SK-N-SH treated with all-trans-retinoic acid at 6 μM for 48 hours (cell line): ENCODE results near the gene GALNT5.
A peak's percentile ranks its signal among the peaks of the same experiment; 100 is the strongest.

Experiments used
- ATAC-seq: fragments of 200-7000 bp; cut with Tn5 transposase; 3 replicates; pipeline ENCODE4 v1.9.1; 2020; ENCODE audit warnings: mild to moderate bottlenecking, moderate library complexity
- ARNTL ChIP-seq: fragments of 450-650 bp; formaldehyde crosslinking; IDR thresholded peaks from 2 replicates; pipeline ENCODE4 v1.5.0; 2020; ENCODE audit warnings: low read depth, mild to moderate bottlenecking, moderate library complexity, borderline replicate concordance
- BACH2 ChIP-seq: fragments of 250-450 bp; sonication (Bioruptor Pico); IDR thresholded peaks from 2 replicates; pipeline ENCODE4 v1.9.0; 2021; ENCODE audit warnings: mild to moderate bottlenecking, borderline replicate concordance
- CSDC2 ChIP-seq: fragments of 250-450 bp; sonication (Bioruptor Pico); IDR thresholded peaks from 2 replicates; pipeline ENCODE4 v1.5.0; 2020; ENCODE audit warnings: mild to moderate bottlenecking, moderate library complexity
- GLIS3 ChIP-seq: fragments of 250-450 bp; sonication (Bioruptor Pico); IDR thresholded peaks from 2 replicates; pipeline ENCODE4 v1.5.0; 2020; ENCODE audit warnings: mild to moderate bottlenecking, moderate library complexity
- ISL1 ChIP-seq: fragments of 250-450 bp; sonication (Bioruptor Pico); IDR thresholded peaks from 2 replicates; pipeline ENCODE4 v2.1.2; 2022; ENCODE audit warnings: mild to moderate bottlenecking, moderate library complexity
- OSR1 ChIP-seq: fragments of 250-450 bp; sonication (Bioruptor Pico); IDR thresholded peaks from 2 replicates; pipeline ENCODE4 v1.8.0; 2022; ENCODE audit warnings: moderate library complexity, mild to moderate bottlenecking, inconsistent platforms
- PPARA ChIP-seq: fragments of 250-450 bp; sonication (Bioruptor Pico); IDR thresholded peaks from 2 replicates; pipeline ENCODE4 v1.5.0; 2020; ENCODE audit warnings: mild to moderate bottlenecking, borderline replicate concordance
- RARB ChIP-seq: fragments of 250-450 bp; sonication (Bioruptor Pico); IDR thresholded peaks from 2 replicates; pipeline ENCODE4 v1.8.0; 2021; ENCODE audit warnings: mild to moderate bottlenecking, moderate library complexity
- TCF4 ChIP-seq: fragments of 250-450 bp; sonication (Bioruptor Pico); IDR thresholded peaks from 2 replicates; pipeline ENCODE4 v1.8.0; 2021; ENCODE audit warnings: mild to moderate bottlenecking, moderate library complexity, borderline replicate concordance
- TOX ChIP-seq: fragments of 250-450 bp; sonication (Bioruptor Pico); IDR thresholded peaks from 2 replicates; pipeline ENCODE4 v1.8.0; 2021; ENCODE audit warnings: mild to moderate bottlenecking, moderate library complexity, borderline replicate concordance
- ZC3H10 ChIP-seq: fragments of 250-450 bp; sonication (Bioruptor Pico); IDR thresholded peaks from 2 replicates; pipeline ENCODE4 v1.5.1; 2021; ENCODE audit warnings: mild to moderate bottlenecking, moderate library complexity
- ZFP3 ChIP-seq: fragments of 250-450 bp; sonication (Bioruptor Pico); IDR thresholded peaks from 2 replicates; pipeline ENCODE4 v1.5.0; 2020; ENCODE audit warnings: mild to moderate bottlenecking, moderate library complexity
- ZFP30 ChIP-seq: fragments of 450-650 bp; formaldehyde crosslinking; IDR thresholded peaks from 2 replicates; pipeline ENCODE4 v1.5.0; 2022; ENCODE audit warnings: mild to moderate bottlenecking, moderate library complexity
- ZNF565 ChIP-seq: fragments of 450-650 bp; formaldehyde crosslinking; conservative IDR thresholded peaks from 2 replicates; pipeline ENCODE4 v1.5.0; 2020; ENCODE audit warnings: low read depth, mild to moderate bottlenecking, moderate library complexity
- ZNF70 ChIP-seq: fragments of 450-650 bp; formaldehyde crosslinking; IDR thresholded peaks from 2 replicates; pipeline ENCODE4 v1.5.0; 2020; ENCODE audit warnings: mild to moderate bottlenecking, moderate library complexity
- ZNF8 ChIP-seq: fragments of 450-650 bp; formaldehyde crosslinking; IDR thresholded peaks from 2 replicates; pipeline ENCODE4 v1.5.0; 2020; ENCODE audit warnings: mild to moderate bottlenecking, moderate library complexity
- TF ChIP-seq, protein P1 (sequence below): fragments of 250-450 bp; sonication (Bioruptor Pico); IDR thresholded peaks from 2 replicates; pipeline ENCODE4 v1.5.0; 2020; ENCODE audit warnings: mild to moderate bottlenecking, moderate library complexity
- TF ChIP-seq, protein P2 (sequence below): fragments of 250-450 bp; sonication (Bioruptor Pico); IDR thresholded peaks from 2 replicates; pipeline ENCODE4 v1.5.1; 2021; ENCODE audit warnings: mild to moderate bottlenecking, moderate library complexity
- TF ChIP-seq, protein P3 (sequence below): fragments of 250-450 bp; sonication (Bioruptor Pico); IDR thresholded peaks from 2 replicates; pipeline ENCODE4 v1.5.1; 2020; ENCODE audit warnings: low read depth, mild to moderate bottlenecking, moderate library complexity
- TF ChIP-seq, protein P4 (sequence below): fragments of 250-450 bp; sonication (Bioruptor Pico); IDR thresholded peaks from 2 replicates; pipeline ENCODE4 v1.8.0; 2020; ENCODE audit warnings: mild to moderate bottlenecking, moderate library complexity, borderline replicate concordance
- TF ChIP-seq, protein P5 (sequence below): fragments of 250-450 bp; sonication (Bioruptor Pico); IDR thresholded peaks from 2 replicates; pipeline ENCODE4 v1.8.0; 2021; ENCODE audit warnings: low read depth, mild to moderate bottlenecking, moderate library complexity, borderline replicate concordance

Gene GALNT5

DNA sequence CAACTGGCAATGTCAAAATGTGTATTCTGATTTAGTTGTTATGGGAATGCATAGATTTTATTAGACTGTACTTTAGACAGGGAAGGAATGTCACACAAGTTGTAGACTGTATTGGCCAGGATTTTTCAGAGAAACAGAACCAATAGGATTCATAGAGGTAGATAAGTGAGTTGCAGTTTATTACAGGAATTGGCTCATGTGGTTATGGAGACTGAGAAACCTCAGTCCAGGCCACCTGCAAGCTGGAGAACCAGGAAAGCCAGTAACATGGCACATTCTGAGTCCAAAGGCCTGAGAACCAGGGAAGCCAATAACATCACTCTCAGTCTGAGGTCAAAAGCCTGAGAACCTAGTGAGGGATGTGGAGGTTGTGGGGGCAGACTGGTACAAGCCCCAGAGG is 1.8 kb upstream of the GALNT5 start:
- ATAC-seq, result no peak
- no peak for TF ChIP-seq TOX (CRISPR knock-in tag)
- TF ChIP-seq, all 23 proteins: peak for 0

DNA sequence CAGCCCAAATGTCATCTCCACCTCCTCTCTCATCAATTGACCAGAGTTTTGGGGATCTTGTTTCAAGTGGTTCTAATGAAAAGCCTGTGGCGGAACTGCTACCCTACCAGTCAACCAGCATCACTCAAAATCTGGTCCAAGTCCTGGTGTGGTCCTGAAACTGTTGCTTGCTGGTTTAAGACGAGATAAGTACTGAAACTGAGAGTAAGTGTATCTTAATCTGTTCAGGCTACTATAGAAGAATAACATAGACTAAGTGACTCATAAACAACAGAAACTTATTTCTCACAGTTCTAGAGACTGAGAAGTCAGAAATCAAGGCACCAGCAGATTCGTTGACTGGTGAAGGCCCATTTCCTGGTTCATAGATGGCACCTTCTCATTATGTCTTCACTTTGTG is 879 bp upstream of the GALNT5 start:
- ATAC-seq, result no peak
- no peak for TF ChIP-seq ZC3H10
- TF ChIP-seq ZNF565 (CRISPR knock-in tag), result no peak
- no peak for TF ChIP-seq CSDC2 (CRISPR knock-in tag)
- TF ChIP-seq, all 23 proteins: peak for 0

DNA sequence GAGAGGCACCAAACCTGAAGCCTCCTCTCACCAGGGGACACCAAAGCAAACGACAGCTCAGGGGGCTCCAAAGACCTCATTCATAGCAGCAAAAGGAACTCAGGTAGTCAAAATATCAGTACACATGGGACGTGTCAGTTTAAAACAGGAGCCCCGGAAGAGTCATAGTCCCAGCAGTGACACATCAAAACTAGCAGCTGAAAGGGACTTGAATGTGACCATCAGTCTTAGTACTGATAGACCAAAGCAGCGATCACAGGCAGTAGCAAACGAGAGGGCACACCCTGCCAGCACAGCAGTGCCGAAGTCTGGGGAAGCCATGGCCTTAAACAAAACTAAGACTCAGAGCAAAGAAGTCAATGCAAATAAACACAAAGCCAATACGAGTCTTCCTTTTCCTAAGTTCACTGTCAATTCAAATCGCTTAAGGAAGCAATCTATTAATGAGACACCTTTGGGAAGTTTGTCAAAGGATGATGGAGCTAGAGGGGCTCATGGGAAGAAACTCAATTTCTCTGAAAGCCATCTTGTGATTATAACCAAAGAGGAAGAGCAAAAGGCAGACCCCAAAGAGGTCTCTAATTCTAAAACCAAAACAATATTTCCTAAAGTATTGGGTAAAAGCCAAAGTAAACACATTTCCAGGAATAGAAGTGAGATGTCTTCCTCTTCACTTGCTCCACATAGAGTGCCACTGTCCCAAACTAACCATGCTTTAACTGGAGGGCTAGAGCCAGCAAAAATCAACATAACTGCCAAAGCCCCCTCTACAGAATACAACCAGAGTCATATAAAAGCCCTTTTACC is 1.2 kb downstream of the GALNT5 start:
- TF ChIP-seq BACH2 (CRISPR knock-in tag) (no peak), ARNTL (no peak), ZFP30 (CRISPR knock-in tag) (no peak), ZFP3 (no peak), ZNF70 (CRISPR knock-in tag) (no peak), ISL1 (CRISPR knock-in tag) (no peak), TOX (CRISPR knock-in tag) (no peak), TCF4 (CRISPR knock-in tag) (no peak), ZC3H10 (no peak), ZNF565 (CRISPR knock-in tag) (no peak), PPARA (CRISPR knock-in tag) (no peak), GLIS3 (no peak), RARB (no peak)
- TF ChIP-seq, protein P1, sequence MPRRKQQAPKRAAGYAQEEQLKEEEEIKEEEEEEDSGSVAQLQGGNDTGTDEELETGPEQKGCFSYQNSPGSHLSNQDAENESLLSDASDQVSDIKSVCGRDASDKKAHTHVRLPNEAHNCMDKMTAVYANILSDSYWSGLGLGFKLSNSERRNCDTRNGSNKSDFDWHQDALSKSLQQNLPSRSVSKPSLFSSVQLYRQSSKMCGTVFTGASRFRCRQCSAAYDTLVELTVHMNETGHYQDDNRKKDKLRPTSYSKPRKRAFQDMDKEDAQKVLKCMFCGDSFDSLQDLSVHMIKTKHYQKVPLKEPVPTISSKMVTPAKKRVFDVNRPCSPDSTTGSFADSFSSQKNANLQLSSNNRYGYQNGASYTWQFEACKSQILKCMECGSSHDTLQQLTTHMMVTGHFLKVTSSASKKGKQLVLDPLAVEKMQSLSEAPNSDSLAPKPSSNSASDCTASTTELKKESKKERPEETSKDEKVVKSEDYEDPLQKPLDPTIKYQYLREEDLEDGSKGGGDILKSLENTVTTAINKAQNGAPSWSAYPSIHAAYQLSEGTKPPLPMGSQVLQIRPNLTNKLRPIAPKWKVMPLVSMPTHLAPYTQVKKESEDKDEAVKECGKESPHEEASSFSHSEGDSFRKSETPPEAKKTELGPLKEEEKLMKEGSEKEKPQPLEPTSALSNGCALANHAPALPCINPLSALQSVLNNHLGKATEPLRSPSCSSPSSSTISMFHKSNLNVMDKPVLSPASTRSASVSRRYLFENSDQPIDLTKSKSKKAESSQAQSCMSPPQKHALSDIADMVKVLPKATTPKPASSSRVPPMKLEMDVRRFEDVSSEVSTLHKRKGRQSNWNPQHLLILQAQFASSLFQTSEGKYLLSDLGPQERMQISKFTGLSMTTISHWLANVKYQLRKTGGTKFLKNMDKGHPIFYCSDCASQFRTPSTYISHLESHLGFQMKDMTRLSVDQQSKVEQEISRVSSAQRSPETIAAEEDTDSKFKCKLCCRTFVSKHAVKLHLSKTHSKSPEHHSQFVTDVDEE (CRISPR knock-in tag), result no peak
- TF ChIP-seq, protein P2, sequence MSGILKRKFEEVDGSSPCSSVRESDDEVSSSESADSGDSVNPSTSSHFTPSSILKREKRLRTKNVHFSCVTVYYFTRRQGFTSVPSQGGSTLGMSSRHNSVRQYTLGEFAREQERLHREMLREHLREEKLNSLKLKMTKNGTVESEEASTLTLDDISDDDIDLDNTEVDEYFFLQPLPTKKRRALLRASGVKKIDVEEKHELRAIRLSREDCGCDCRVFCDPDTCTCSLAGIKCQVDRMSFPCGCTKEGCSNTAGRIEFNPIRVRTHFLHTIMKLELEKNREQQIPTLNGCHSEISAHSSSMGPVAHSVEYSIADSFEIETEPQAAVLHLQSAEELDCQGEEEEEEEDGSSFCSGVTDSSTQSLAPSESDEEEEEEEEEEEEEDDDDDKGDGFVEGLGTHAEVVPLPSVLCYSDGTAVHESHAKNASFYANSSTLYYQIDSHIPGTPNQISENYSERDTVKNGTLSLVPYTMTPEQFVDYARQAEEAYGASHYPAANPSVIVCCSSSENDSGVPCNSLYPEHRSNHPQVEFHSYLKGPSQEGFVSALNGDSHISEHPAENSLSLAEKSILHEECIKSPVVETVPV (CRISPR knock-in tag), result no peak
- TF ChIP-seq, protein P3, sequence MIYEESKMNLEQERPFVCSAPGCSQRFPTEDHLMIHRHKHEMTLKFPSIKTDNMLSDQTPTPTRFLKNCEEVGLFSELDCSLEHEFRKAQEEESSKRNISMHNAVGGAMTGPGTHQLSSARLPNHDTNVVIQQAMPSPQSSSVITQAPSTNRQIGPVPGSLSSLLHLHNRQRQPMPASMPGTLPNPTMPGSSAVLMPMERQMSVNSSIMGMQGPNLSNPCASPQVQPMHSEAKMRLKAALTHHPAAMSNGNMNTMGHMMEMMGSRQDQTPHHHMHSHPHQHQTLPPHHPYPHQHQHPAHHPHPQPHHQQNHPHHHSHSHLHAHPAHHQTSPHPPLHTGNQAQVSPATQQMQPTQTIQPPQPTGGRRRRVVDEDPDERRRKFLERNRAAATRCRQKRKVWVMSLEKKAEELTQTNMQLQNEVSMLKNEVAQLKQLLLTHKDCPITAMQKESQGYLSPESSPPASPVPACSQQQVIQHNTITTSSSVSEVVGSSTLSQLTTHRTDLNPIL (CRISPR knock-in tag), result no peak
- TF ChIP-seq, protein P4, sequence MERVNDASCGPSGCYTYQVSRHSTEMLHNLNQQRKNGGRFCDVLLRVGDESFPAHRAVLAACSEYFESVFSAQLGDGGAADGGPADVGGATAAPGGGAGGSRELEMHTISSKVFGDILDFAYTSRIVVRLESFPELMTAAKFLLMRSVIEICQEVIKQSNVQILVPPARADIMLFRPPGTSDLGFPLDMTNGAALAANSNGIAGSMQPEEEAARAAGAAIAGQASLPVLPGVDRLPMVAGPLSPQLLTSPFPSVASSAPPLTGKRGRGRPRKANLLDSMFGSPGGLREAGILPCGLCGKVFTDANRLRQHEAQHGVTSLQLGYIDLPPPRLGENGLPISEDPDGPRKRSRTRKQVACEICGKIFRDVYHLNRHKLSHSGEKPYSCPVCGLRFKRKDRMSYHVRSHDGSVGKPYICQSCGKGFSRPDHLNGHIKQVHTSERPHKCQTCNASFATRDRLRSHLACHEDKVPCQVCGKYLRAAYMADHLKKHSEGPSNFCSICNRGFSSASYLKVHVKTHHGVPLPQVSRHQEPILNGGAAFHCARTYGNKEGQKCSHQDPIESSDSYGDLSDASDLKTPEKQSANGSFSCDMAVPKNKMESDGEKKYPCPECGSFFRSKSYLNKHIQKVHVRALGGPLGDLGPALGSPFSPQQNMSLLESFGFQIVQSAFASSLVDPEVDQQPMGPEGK, result no peak
- TF ChIP-seq, protein P5, sequence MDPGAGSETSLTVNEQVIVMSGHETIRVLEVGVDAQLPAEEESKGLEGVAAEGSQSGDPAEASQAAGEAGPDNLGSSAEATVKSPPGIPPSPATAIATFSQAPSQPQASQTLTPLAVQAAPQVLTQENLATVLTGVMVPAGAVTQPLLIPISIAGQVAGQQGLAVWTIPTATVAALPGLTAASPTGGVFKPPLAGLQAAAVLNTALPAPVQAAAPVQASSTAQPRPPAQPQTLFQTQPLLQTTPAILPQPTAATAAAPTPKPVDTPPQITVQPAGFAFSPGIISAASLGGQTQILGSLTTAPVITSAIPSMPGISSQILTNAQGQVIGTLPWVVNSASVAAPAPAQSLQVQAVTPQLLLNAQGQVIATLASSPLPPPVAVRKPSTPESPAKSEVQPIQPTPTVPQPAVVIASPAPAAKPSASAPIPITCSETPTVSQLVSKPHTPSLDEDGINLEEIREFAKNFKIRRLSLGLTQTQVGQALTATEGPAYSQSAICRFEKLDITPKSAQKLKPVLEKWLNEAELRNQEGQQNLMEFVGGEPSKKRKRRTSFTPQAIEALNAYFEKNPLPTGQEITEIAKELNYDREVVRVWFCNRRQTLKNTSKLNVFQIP, result no peak
- ATAC-seq, result peak; percentile 18

DNA sequence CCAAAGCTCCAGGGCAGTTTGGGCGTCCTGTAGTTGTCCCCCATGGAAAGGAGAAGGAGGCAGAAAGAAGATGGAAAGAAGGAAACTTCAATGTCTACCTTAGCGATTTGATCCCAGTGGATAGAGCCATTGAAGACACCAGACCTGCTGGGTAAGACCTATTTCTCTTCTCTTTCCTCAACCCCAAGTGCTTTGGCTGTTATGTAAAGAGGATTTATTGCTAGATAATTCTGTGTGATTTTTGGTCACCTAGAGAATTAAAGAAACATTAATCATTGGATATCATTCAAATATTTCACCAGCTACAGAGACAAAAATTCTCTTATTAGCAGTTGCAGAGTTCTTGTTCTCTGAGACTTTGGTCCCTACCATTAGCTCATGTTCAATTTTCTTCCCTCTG is 1.9 kb downstream of the GALNT5 start:
- no peak for ATAC-seq
- TF ChIP-seq ZNF8 (CRISPR knock-in tag) (no peak), PPARA (CRISPR knock-in tag) (no peak), ZFP3 (no peak), OSR1 (CRISPR knock-in tag) (no peak), ZC3H10 (no peak), RARB (no peak), GLIS3 (no peak), CSDC2 (CRISPR knock-in tag) (no peak)
- TF ChIP-seq, protein P5, result no peak
- TF ChIP-seq, protein P3 (CRISPR knock-in tag), result no peak
- TF ChIP-seq, protein P4, result no peak
